Endometrial microvascular endothelial cells (primary cell): ENCODE data around the gene LTBP2. TPM values are rescaled to one million over a fixed set of nuclear protein-coding genes. Genes with fewer than 3 reads are reported as not detected.

Experiments
- in situ Hi-C: cut with HindIII; loops from 2 replicates; pipeline ENCODE4 v1.10.0; 2017; ENCODE audit warnings: low sequenced_read_pairs, low pct_unique_long_range_greater_than_20kb; ENCODE audit errors: inconsistent ontology term
- total RNA-seq: library from RNA; depleted of rRNA; stranded (reverse); fragments of >200 nt; gene quantifications from one replicate; pipeline ENCODE4 v1.2.3, GENCODE V29; 2015; ENCODE audit errors: inconsistent ontology term

The LTBP2 gene
- total RNA-seq, 1 donor from 2014 or later = 177 TPM

GRCh38 chr14:74504874-74505720, 106.9 kb downstream of the LTBP2 start:
- in situ Hi-C loops = no loop called here

GRCh38 chr14:74504412-74504811, 107.6 kb downstream of the LTBP2 start:
- in situ Hi-C loops = no loop called here

GRCh38 chr14:74503938-74504335, 108.1 kb downstream of the LTBP2 start:
- in situ Hi-C loops = no loop called here

GRCh38 chr14:74503291-74503937, 108.6 kb downstream of the LTBP2 start:
- in situ Hi-C loops = no loop called here

GRCh38 chr14:74502236-74503019, 109.6 kb downstream of the LTBP2 start:
- in situ Hi-C loops = no loop called here

- in situ Hi-C loops = no loop called here
These were observed 110.3 kb downstream of the LTBP2 start for GRCh38 chr14:74501691-74502090.

- in situ Hi-C loops = no loop called here
These were observed 110.9 kb downstream of the LTBP2 start for GRCh38 chr14:74501135-74501614.

GRCh38 chr14:74500417-74501134, 111.5 kb downstream of the LTBP2 start:
- in situ Hi-C loops = no loop called here

GRCh38 chr14:74495356-74495755, 116.7 kb downstream of the LTBP2 start:
- in situ Hi-C loops = no loop called here

GRCh38 chr14:74493343-74494261, 118.4 kb downstream of the LTBP2 start, which contains the start of gene ISCA2:
ISCA2 (plus strand) TSS chr14:74493765; CDS start chr14:74493775, 10 bp downstream.
- in situ Hi-C loops = no loop called here

- in situ Hi-C loops = no loop called here
These were observed 119.2 kb downstream of the LTBP2 start, which contains the start of gene NPC2 for GRCh38 chr14:74492776-74493342. NPC2 (minus strand) TSS chr14:74493305; CDS start chr14:74493274, 31 bp downstream.

GRCh38 chr14:74491956-74492775, 119.9 kb downstream of the LTBP2 start:
- in situ Hi-C loops = no loop called here

- in situ Hi-C loops = no loop called here
These were observed 121.6 kb downstream of the LTBP2 start for GRCh38 chr14:74490486-74490885.

- in situ Hi-C loops = no loop called here
These were observed 123.1 kb downstream of the LTBP2 start for GRCh38 chr14:74488786-74489397.

- in situ Hi-C loops = no loop called here
These were observed 125.9 kb downstream of the LTBP2 start for GRCh38 chr14:74486164-74486563.

GRCh38 chr14:74483321-74483720, 128.7 kb downstream of the LTBP2 start:
- in situ Hi-C loops = no loop called here
